ENCODE data around the gene HSPA13. TPM values are rescaled to one million over a fixed set of nuclear protein-coding genes. Genes with fewer than 3 reads are reported as not detected.

Gene HSPA13
- total RNA-seq, 1 donor from 2014 or later = 35.7 TPM

Other genes with a start within 250 kb of the HSPA13 start
- gene LIPI, start 172.2 kb downstream of the HSPA13 start, total RNA-seq = not detected in 2 replicates
- 0.11 TPM in 1 of 2 replicates, not detected in the other for gene RBM11, start 167.0 kb downstream of the HSPA13 start, total RNA-seq
- 113 and 115 TPM in 2 replicates for gene SAMSN1, start 163.2 kb upstream of the HSPA13 start, total RNA-seq